SK-N-SH (cell line): ENCODE data around the gene DDO.

ENCODE experiments used
- CTCF ChIP-seq: fragments of 200-600 bp; sonication (generic); IDR thresholded peaks from 2 replicates; pipeline ENCODE4 v1.6.1; 2017; ENCODE audit warnings: antibody characterized with exemption, mild to moderate bottlenecking, moderate library complexity
- EP300 ChIP-seq, 2 experiments: IDR thresholded peaks; 2 replicates each; pipeline versions ENCODE4 v1.4.0 to v1.6.1; 2012; ENCODE audit warnings: borderline replicate concordance in 1 of 2, low read depth in 1 of 2, low read length in 1 of 2

- no peak for TF ChIP-seq CTCF
- TF ChIP-seq EP300 (IDR thresholded peaks at IDR 0.05; ENCODE audit: borderline replicate concordance in 1 of 2, low read depth in 1 of 2, low read length in 1 of 2), result no peak
Observed at GRCh38 chr6:110456694-110457093, 41.3 kb upstream of the DDO start.
